Stimulated activated naive B cell treated with anti-CD40 and anti-IgM and Interleukin-4, amounts not matched to agents 10 μg/mL and 1 μg/mL and 100 μg/mL, for 72 hours (primary cell): ENCODE results near the gene TSPAN10.

Source experiments
- ATAC-seq, 2 donors: fragments of 150-1000 bp; cut with Tn5 transposase; replicated peaks; 2 replicates each; pipeline ENCODE4 v1.10.0; 2021; ENCODE audit warnings: moderate library complexity in 1 of 2
- DNase-seq: peaks from one replicate; pipeline ENCODE4 v3.0.0; 2021
- H3K27ac Mint-ChIP-seq: one replicate; pipeline ENCODE4 v1.8.0; 2022; ENCODE audit warnings: mild to moderate bottlenecking, mixed read lengths
- H3K27me3 Mint-ChIP-seq, 2 donors: one replicate each; pipeline ENCODE4 v1.8.0; 2022; ENCODE audit warnings: mixed read lengths in 2 of 2
- H3K36me3 Mint-ChIP-seq, 2 donors: one replicate each; pipeline ENCODE4 v1.8.0; 2022; ENCODE audit warnings: mixed read lengths in 2 of 2, mild to moderate bottlenecking in 1 of 2
- H3K4me1 Mint-ChIP-seq, 2 donors: one replicate each; pipeline ENCODE4 v1.8.0; 2022; ENCODE audit warnings: mixed read lengths in 2 of 2, mild to moderate bottlenecking in 1 of 2
- H3K4me3 Mint-ChIP-seq, 2 donors: one replicate each; pipeline ENCODE4 v1.8.0; 2022; ENCODE audit warnings: mild to moderate bottlenecking in 2 of 2, mixed read lengths in 2 of 2, moderate library complexity in 1 of 2
- H3K9me3 Mint-ChIP-seq, 2 donors: one replicate each; pipeline ENCODE4 v1.8.0; 2022; ENCODE audit warnings: mixed read lengths in 2 of 2, mild to moderate bottlenecking in 1 of 2

TSPAN10 gene

GRCh38 chr17:81636505-81637288, at the start of gene TSPAN10, which contains the start of gene NPLOC4:
TSPAN10 (plus strand) TSS chr17:81637196; CDS start chr17:81642413, 5,217 bp downstream.
NPLOC4 (minus strand) TSS chr17:81637112; CDS start chr17:81636930, 182 bp downstream.
- Mint-ChIP-seq H3K27ac (peak within 1 kb of the TSS; percentile 92), H3K27me3 (no peaks in the 10 kb centered on the region), H3K9me3 (no peaks in the 10 kb centered on the region), H3K4me3 (peak within 1 kb of the TSS; percentile 88 to 93), H3K4me1 (peaks cover 7 to 16% of the 10 kb centered on the region in 2 donors), H3K36me3 (peaks cover 0 to 10% of the 10 kb centered on the region in 2 donors)
- peak; percentile 83 for DNase-seq
- peak; percentile 91 to 95 for ATAC-seq

- Mint-ChIP-seq H3K36me3 (peaks cover 44 to 54% of the 10 kb centered on the region in 2 donors), H3K27me3 (no peaks in the 10 kb centered on the region), H3K9me3 (no peaks in the 10 kb centered on the region), H3K4me3 (no peak overlapping the region), H3K27ac (no peak overlapping the region), H3K4me1 (no peaks in the 10 kb centered on the region)
- no peak for DNase-seq
- no peak for ATAC-seq
These were observed 47.4 kb upstream of the TSPAN10 start for GRCh38 chr17:81589612-81590011.

- ATAC-seq (no peak), DNase-seq (no peak)
- Mint-ChIP-seq H3K27ac (no peak overlapping the region), H3K27me3 (no peaks in the 10 kb centered on the region), H3K36me3 (peaks cover 42 to 52% of the 10 kb centered on the region in 2 donors), H3K4me1 (no peaks in the 10 kb centered on the region), H3K9me3 (no peaks in the 10 kb centered on the region), H3K4me3 (no peak overlapping the region)
These were observed 46.9 kb upstream of the TSPAN10 start for GRCh38 chr17:81590121-81590520.

- ATAC-seq (no peak), DNase-seq (no peak)
- H3K36me3 Mint-ChIP-seq, result peaks cover 31 to 39% of the 10 kb centered on the region in 2 donors
- H3K27me3 Mint-ChIP-seq, result no peaks in the 10 kb centered on the region
- no peak overlapping the region for H3K27ac Mint-ChIP-seq
- no peaks in the 10 kb centered on the region for H3K4me1 Mint-ChIP-seq
- H3K9me3 Mint-ChIP-seq, result no peaks in the 10 kb centered on the region
- no peak overlapping the region for H3K4me3 Mint-ChIP-seq
These were observed 45.0 kb upstream of the TSPAN10 start for GRCh38 chr17:81591971-81592370.

- H3K36me3 Mint-ChIP-seq, result peaks cover 24 to 40% of the 10 kb centered on the region in 2 donors
- ATAC-seq (no peak), DNase-seq (no peak)
- no peaks in the 10 kb centered on the region for H3K9me3 Mint-ChIP-seq
- no peak overlapping the region for H3K27ac Mint-ChIP-seq
- H3K4me3 Mint-ChIP-seq, result no peak overlapping the region
- no peaks in the 10 kb centered on the region for H3K27me3 Mint-ChIP-seq
- peaks cover 3 to 4% of the 10 kb centered on the region in 2 donors for H3K4me1 Mint-ChIP-seq
These were observed 43.7 kb upstream of the TSPAN10 start for GRCh38 chr17:81593105-81593871.

GRCh38 chr17:81599719-81600486, 37.1 kb upstream of the TSPAN10 start:
- H3K9me3 Mint-ChIP-seq, result no peaks in the 10 kb centered on the region
- no peak overlapping the region for H3K27ac Mint-ChIP-seq
- H3K4me1 Mint-ChIP-seq, result peaks cover 10 to 20% of the 10 kb centered on the region in 2 donors
- peaks cover 16 to 36% of the 10 kb centered on the region in 2 donors for H3K36me3 Mint-ChIP-seq
- no peak overlapping the region for H3K4me3 Mint-ChIP-seq
- ATAC-seq (no peak), DNase-seq (no peak)
- H3K27me3 Mint-ChIP-seq, result no peaks in the 10 kb centered on the region

- peak; percentile 28 for DNase-seq
- no peak overlapping the region for H3K27ac Mint-ChIP-seq
- H3K4me3 Mint-ChIP-seq, result no peak overlapping the region
- peaks cover 10 to 20% of the 10 kb centered on the region in 2 donors for H3K4me1 Mint-ChIP-seq
- ATAC-seq, result peak; percentile 69 to 72
- H3K27me3 Mint-ChIP-seq, result no peaks in the 10 kb centered on the region
- peaks cover 19 to 42% of the 10 kb centered on the region in 2 donors for H3K36me3 Mint-ChIP-seq
- H3K9me3 Mint-ChIP-seq, result no peaks in the 10 kb centered on the region
These were observed 35.4 kb upstream of the TSPAN10 start for GRCh38 chr17:81601525-81602120.

- ATAC-seq (no peak), DNase-seq (no peak)
- Mint-ChIP-seq H3K36me3 (peaks cover 16 to 37% of the 10 kb centered on the region in 2 donors), H3K27ac (no peak overlapping the region), H3K4me3 (no peak overlapping the region), H3K4me1 (peaks cover 2 to 9% of the 10 kb centered on the region in 2 donors), H3K27me3 (no peaks in the 10 kb centered on the region), H3K9me3 (no peaks in the 10 kb centered on the region)
These were observed 33.0 kb upstream of the TSPAN10 start for GRCh38 chr17:81603846-81604610.

GRCh38 chr17:81607431-81607830, 29.6 kb upstream of the TSPAN10 start:
- H3K4me3 Mint-ChIP-seq, result no peak overlapping the region
- DNase-seq (no peak), ATAC-seq (no peak)
- H3K4me1 Mint-ChIP-seq, result no peaks in the 10 kb centered on the region
- H3K27ac Mint-ChIP-seq, result no peak overlapping the region
- H3K27me3 Mint-ChIP-seq, result no peaks in the 10 kb centered on the region
- no peaks in the 10 kb centered on the region for H3K9me3 Mint-ChIP-seq
- peaks cover 20 to 33% of the 10 kb centered on the region in 2 donors for H3K36me3 Mint-ChIP-seq

GRCh38 chr17:81608082-81608481, 28.9 kb upstream of the TSPAN10 start:
- Mint-ChIP-seq H3K27ac (peak overlapping the region; percentile 14), H3K36me3 (peaks cover 20 to 39% of the 10 kb centered on the region in 2 donors), H3K4me3 (no peak overlapping the region), H3K9me3 (no peaks in the 10 kb centered on the region), H3K4me1 (no peaks in the 10 kb centered on the region), H3K27me3 (no peaks in the 10 kb centered on the region)
- no peak for ATAC-seq
- no peak for DNase-seq

- Mint-ChIP-seq H3K27ac (peak overlapping the region; percentile 9), H3K4me1 (peaks cover 2% of the 10 kb centered on the region in 2 donors), H3K9me3 (no peaks in the 10 kb centered on the region), H3K27me3 (no peaks in the 10 kb centered on the region), H3K4me3 (no peak overlapping the region), H3K36me3 (peaks cover 24 to 44% of the 10 kb centered on the region in 2 donors)
- DNase-seq (no peak), ATAC-seq (no peak)
These were observed 28.4 kb upstream of the TSPAN10 start for GRCh38 chr17:81608605-81609004.

GRCh38 chr17:81609541-81610311, 27.3 kb upstream of the TSPAN10 start:
- H3K9me3 Mint-ChIP-seq, result no peaks in the 10 kb centered on the region
- H3K27me3 Mint-ChIP-seq, result no peaks in the 10 kb centered on the region
- DNase-seq (no peak), ATAC-seq (no peak)
- no peak overlapping the region for H3K27ac Mint-ChIP-seq
- no peak overlapping the region for H3K4me3 Mint-ChIP-seq
- peaks cover 10 to 13% of the 10 kb centered on the region in 2 donors for H3K4me1 Mint-ChIP-seq
- peaks cover 33 to 49% of the 10 kb centered on the region in 2 donors for H3K36me3 Mint-ChIP-seq
